Activated naive CD4-positive, alpha-beta T cell treated with anti-CD3 and anti-CD28 coated beads, Interleukin-2, amount 50 U/mL, for 16 hours (primary cell): ENCODE data around the gene MYH3.

Experiments used
- DNase-seq: peaks from one replicate; pipeline ENCODE4 v3.0.0-alpha.2; 2020

The MYH3 gene

GRCh38 chr17:10613775-10614513 lies 43.2 kb downstream of the MYH3 start:
- no peak for DNase-seq

GRCh38 chr17:10612957-10613744 lies 44.0 kb downstream of the MYH3 start:
- no peak for DNase-seq

- DNase-seq, result no peak
These were observed 46.2 kb downstream of the MYH3 start for GRCh38 chr17:10610884-10611283.

- DNase-seq, result no peak
These were observed 48.9 kb downstream of the MYH3 start for GRCh38 chr17:10608244-10608643.

GRCh38 chr17:10606110-10606509 lies 51.0 kb downstream of the MYH3 start:
- DNase-seq, result no peak

GRCh38 chr17:10605221-10605783 lies 51.8 kb downstream of the MYH3 start:
- no peak for DNase-seq

- no peak for DNase-seq
These were observed 52.6 kb downstream of the MYH3 start for GRCh38 chr17:10604521-10604920.

GRCh38 chr17:10603931-10604330 lies 53.2 kb downstream of the MYH3 start:
- DNase-seq, result no peak

GRCh38 chr17:10600571-10600970 lies 56.5 kb downstream of the MYH3 start:
- no peak for DNase-seq

- no peak for DNase-seq
These were observed 58.5 kb downstream of the MYH3 start for GRCh38 chr17:10598621-10599020.

- no peak for DNase-seq
These were observed 67.5 kb downstream of the MYH3 start for GRCh38 chr17:10589553-10590145.

- DNase-seq, result no peak
These were observed 71.6 kb downstream of the MYH3 start for GRCh38 chr17:10585529-10585928.

GRCh38 chr17:10583834-10584233 lies 73.3 kb downstream of the MYH3 start:
- DNase-seq, result no peak

- no peak for DNase-seq
These were observed 77.8 kb downstream of the MYH3 start for GRCh38 chr17:10579270-10579669.
